Right ventricle myocardium superior (tissue), 1 donor: ENCODE measurements around the gene SIX1. TPM values are rescaled to one million over a fixed set of nuclear protein-coding genes. Genes with fewer than 3 reads are reported as not detected.

Experiments used
- ATAC-seq: fragments of 200-7000 bp; cut with Tn5 transposase; one replicate; pipeline ENCODE4 v1.9.1; 2020; ENCODE audit warnings: mild to moderate bottlenecking; ENCODE audit not compliant: poor library complexity
- DNase-seq: peaks from one replicate; pipeline ENCODE4 v3.0.0-alpha.2; 2020
- intact Hi-C: fragments of 100-400 bp; cut with DNase I; formaldehyde crosslinking; loops from one replicate; pipeline ENCODE4 v1.11.2; 2022
- total RNA-seq: library from RNA; stranded (reverse); fragmentation: NEBNext Ultra II Directional; extraction: Animal tissue kit (Norgen Biotek cat#: 25700); gene quantifications from one replicate; pipeline ENCODE4 v1.2.1, GENCODE V29; 2021
- donor health status: DM: no; HTN: yes; CAD: no; lungs with severe emphysema.

The SIX1 gene
- total RNA-seq, 1 donor from 2014 or later = not detected

DNA sequence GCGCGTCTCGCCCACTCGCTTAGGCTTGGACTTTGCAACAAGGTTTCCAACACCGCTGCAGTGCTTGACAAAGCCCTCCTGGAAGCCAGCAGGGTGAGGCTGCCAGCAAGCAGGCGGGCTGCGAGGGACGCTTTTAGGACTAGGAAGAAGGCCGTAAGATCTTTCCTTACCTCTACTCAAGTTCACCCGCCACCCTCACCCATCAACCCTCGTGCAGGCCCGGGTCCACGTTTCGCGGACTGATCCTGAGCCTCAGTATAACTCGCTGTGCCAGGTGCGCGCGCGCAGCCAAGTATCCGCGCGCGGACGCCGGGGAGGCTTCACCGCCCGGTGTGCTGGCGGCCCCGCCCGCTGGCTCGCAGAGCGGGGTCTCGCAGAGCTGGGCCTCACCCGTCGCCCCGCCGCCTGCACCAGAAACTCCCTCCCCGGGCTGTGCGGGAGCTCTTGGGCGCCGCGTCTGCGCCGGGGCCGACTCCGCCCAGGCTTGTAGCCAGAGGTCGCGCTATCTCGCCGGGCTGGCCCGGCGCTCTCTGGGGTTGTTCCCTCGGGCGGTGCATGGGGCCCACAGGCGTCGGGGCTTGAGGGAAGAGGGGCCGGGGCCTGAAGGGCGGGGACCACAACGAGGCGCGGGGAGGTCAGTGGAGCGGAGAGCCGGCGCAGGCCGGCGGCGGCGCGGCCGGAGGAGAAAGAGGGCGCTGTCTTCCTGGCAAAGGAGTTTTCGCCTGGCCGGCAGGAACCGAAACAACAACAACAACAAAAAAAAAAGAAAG, 7.6 kb upstream of the SIX1 start:
- intact Hi-C loops = no loop called here
- DNase-seq (peak; percentile 59), ATAC-seq (peak; percentile 88)

DNA sequence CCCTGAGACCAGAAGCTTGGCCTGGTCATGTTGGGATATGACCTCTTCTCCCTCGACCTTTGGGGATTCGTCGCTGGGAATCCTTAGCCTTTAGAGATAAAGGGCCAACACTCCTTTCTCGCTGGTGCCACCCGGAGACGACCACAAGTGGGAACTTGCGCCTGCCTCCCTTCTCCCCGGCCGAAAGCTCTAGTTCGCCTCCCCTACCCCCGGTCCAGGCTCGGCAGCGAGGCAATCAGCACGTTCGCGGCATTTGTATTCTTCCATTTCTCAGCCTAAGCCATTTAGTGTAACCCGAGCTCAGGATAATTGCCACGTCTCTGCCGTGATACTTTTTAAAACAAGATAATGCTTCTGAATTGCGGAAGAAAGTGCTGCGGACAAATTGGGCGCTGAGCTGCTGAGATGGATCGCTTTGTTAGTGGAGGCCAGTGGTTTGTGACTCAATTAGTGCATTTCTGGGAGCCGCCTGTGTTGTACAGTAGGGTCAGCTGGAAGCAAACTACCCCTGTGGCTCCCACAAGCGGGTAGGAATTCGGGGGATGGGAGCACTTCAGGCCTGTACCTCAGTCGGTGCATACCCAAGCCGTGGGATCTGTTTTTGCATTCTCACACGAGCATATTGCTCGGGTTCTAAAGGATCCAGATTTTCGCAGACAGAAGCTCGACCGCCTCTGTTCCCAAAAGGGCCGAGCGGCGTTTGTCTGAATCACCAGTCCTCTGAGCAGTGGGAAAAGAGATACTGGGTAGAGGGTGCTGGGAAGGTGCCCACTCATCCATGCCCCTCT, 6.8 kb upstream of the SIX1 start:
- no peak for DNase-seq
- intact Hi-C loops = no loop called here
- ATAC-seq = no peak

DNA sequence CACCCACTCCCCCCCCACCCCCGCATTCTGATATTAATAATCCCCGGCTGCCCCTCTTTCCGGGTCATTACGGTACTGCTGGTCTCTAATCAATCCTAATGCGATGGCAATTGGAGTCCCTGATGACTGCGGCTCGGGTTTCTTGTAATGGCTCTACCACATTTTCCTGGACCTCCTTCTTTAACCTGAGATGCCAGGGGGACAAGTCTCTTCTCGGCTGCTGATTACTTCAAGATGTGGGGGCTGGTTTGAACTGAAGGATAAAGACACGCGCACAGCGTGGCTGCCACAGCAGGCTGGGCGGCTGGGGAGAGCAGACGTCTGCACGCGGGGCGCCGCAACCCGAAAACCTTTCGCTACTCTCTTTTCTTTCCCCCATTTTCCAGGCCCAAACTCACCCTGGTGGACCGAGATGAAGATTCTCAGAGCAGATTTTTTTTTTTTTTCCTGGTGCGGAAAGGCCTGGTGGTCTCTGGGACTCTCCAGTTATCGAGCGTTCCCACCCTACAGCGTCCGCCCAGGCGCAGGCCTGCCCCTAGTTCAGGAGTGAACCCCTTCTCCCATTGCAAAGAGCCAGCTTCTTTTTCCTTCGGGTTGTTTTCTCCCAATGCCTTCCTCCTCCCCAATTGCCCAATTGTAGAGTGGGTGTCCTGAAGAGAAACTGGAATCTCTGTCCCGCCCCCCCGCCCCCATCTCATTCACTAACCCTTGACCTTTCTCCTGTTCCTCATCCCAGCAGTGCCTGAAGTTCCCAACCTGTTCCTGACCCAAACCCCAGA, 6.0 kb upstream of the SIX1 start:
- intact Hi-C loops = no loop called here
- DNase-seq (no peak), ATAC-seq (no peak)

DNA sequence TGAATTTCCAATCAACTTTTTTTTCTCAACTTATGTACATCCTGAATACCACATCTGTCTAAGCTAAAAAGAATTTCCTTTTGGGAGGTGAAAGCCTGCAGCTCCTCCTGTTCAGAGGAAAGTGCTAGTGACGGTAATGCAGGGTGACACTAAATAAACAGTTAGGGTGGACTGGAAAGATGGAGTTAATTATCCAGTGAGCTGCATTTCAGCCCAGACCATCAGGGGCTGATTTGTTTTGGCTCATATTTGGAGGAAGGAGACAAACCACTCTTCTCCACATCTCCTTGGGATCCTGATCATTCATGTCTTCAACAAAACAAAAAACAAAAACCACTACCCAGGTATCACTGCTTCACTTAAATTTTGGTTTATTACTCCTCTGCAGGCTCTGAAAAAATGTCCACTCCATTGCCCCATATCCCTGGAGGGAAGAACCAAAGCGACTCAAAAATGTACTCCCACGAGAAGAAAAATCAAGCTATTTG, 5.1 kb upstream of the SIX1 start:
- ATAC-seq (no peak), DNase-seq (no peak)
- intact Hi-C loops = no loop called here

GRCh38 chr14:60653701-60654161, 4.5 kb upstream of the SIX1 start:
- ATAC-seq (no peak), DNase-seq (no peak)
- intact Hi-C loops = no loop called here

DNA sequence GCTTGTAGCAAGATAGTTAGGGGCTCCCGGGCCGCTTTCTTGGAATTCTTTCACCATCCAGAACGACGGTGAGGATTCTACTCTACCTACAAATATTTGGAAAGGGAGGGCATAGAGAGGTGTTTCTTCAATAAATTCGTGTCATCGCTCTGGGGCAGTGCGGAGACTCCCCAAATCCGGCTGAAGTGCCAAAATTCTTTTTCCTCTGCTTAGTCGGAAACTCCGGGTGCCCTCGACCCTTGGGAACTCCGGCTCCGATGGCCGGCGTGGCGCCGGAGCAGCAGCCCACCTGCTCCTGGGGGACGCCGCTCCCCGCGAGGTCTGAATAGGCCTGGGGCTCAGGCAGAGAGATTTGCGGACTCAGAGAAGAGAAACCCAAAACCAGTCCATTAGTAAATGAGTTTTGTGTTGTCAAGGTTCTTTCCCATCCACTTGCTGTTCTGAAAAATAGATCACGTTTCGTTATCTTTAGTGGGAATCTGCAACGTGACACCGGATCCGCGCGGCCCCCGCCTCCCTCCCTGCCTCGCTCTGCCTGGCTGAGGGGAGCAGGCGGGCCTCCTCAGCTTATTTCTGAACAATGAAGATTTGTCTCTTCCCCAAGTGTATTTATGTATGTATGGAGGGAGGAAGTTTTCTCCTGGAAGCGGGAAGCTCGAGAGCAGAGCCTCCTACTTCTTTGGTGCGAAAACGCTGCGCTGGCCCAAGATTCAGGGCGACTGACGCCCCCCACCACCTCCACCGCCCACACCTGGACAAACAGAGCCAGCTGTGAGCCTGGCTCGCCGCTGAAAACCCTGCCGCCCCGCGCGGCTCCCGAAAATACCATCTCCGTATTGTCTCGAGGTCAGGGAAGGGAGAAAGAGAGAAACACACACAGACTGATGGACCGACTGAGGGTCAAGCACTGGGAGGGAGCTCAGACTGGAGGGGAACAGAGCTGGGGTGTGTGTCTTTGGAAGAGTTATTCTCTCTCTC, 3.7 kb upstream of the SIX1 start:
- intact Hi-C loops = no loop called here
- no peak for DNase-seq
- ATAC-seq = no peak

- ATAC-seq (no peak), DNase-seq (no peak)
- intact Hi-C loops = no loop called here
These were observed 2.8 kb upstream of the SIX1 start for GRCh38 chr14:60651796-60652673.

- ATAC-seq (no peak), DNase-seq (no peak)
- intact Hi-C loops = no loop called here
These were observed 2.0 kb upstream of the SIX1 start for GRCh38 chr14:60651086-60651795.

DNA sequence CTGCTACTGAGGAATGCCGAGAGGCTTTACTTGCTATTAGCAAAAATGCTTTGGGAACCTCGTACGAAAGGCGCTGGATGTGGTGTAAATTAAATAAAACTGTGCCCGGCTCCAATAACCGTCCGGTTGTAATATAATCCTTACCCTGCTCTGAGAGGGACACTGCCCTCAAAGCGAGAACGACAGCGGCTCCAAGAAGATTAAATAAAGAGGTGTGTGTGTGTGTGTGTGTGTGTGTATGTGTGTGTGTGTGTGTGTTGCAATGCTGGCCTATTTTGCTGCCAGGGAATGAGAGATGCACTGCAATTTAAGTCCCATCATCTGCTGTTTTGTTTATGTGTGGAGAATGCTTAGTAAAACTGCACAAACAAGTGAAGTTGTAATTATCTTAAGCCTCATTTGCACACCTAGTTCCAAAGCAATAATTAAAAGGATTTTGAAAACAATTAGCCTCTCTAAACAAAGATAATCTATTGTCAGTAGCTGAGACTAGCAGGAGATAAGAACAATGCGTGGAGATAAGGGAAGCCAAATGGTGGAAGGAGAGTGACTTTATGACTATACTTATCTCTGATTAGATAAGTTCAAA, 1.2 kb upstream of the SIX1 start:
- intact Hi-C loops = no loop called here
- DNase-seq (no peak), ATAC-seq (no peak)

DNA sequence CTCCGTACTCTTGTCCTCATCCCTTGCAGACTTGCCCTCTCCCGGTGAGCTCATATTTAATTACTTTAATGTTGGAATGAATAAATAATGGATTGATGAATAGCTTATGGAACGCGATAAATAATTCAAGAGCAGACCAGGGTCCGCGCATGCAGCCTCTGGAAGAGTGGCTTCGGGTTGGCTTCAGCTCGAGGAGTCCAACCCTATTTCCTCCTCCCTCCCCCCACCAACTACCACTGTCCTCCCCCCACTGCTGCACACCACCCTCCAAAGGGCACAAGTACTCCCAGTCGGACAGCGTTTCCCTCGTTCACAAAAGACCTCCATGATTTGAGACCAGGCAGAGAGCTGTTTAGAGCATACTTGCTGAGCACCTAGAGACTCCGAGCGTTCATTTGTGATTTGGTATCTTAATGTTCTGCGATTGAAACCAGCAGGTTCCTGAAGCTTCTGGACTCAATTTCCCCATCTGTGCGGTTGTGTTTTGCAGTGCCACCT, 647 bp upstream of the SIX1 start:
- DNase-seq (no peak), ATAC-seq (no peak)
- intact Hi-C loops = no loop called here

DNA sequence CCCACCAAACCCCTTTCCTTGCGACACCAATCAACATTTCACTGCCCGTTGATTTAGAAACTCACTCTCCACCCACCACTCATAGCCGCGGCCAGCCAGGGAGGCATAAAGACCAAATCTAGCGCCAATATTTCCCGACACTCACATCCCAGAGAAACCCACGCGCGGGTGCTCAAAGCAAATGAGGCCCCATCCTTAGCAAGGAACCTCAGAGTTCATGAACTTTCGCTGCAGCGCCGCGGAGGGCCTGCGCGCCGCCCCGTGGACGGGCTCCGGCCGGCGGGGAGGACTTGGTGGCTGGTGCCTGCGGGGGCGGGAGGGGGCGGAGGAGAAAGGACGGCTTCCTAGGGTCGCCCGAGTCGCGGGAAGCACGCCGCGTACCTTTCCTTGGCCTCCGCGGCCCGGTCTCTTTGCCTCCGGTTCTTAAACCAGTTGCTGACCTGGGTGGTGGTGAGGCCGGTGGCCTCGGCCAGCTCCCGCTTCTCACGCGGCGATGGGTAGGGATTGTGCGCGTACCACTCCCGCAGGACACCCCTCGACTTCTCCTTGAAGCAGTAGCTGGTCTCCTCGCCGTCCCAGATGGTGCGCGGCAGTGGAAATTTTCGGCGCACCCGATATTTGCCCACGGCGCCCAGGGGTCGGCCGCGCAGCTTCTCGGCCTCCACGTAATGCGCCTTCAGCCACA, 886 bp downstream of the SIX1 start:
- DNase-seq = no peak
- intact Hi-C loops = no loop called here
- no peak for ATAC-seq

DNA sequence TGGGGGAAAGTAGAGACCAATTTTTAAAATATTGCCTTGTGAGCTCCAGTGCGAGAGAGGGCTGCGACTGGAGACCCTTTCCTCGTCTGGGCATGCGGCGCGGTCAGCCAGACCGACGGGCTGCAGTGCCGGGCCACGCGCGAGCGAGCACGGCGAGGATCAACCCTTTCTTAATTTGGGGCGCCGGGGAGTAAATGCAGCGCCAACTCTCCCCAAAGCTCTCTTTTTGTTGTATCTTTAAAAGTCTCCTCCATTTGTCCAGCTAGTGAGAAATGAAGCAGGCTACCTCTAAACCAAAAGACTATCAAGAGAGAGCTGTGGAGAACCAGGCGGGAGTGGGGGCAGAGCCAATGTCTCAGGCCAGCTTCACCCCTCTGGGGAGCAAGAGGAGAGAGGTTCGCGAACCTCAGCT, 1.4 kb downstream of the SIX1 start:
- intact Hi-C loops = no loop called here
- ATAC-seq = no peak
- DNase-seq = no peak

GRCh38 chr14:60647081-60647836, 2.0 kb downstream of the SIX1 start:
- DNase-seq (no peak), ATAC-seq (no peak)
- intact Hi-C loops = no loop called here

DNA sequence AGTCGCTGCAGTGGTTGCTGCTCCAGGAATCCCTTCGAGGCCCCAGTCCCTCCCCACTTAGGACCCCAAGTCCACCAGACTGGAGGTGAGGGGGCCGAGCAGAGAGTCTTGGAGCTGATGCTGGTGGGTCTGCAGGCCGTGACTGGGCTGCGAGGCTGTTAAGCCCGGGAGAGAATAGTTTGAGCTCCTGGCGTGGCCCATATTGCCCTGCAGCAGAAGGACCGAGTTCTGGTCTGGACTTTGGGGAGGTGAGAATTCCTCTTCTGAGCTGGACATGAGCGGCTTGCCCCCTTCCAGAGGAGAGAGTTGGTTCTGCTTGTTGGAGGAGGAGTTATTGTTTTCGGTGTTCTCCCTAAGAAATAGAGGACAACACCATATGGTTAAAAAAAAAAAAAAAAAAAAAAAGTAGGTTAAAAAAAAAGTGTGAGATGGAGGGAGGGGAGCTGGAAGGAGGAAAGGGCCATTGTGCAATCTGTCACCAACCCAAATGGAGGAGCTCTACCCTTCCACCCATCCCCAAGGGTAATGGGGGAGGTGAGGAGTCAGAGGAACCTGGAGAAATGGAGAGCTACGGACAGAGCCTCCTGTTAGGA, 3.0 kb downstream of the SIX1 start:
- intact Hi-C loops = no loop called here

More for the DNA sequence above, 3.0 kb downstream of the SIX1 start:
- no peak for DNase-seq
- no peak for ATAC-seq
